Measurements from ENCODE around the gene DCTN5.

DNA sequence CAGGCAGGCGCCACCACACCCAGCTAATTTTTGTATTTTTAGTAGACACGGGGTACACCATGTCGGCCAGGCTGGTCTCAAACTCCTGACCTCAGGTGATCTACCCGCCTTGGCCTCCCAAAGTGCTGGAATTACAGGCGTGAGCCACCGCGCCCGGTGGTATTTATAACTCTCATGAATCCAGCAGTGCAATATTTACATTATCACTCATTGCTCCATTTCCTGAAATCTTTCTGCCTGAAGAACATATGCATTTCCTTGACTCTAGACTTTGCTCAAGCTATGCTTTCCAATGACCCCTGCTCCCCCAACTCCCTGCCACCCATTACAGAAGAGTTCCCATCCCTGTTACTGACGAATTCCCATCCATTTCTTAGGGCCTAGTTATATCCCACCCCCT is 25.5 kb upstream of the DCTN5 start:
- TF ChIP-seq EZH2 (IDR thresholded peaks at IDR 0.05; ENCODE audit: insufficient read depth, poor library complexity, severe bottlenecking), result no peak
- no peak for TF ChIP-seq EZH2phosphoT487 (IDR thresholded peaks at IDR 0.05; ENCODE audit: insufficient read depth, low read depth)
